AG04449 (cell line): ENCODE measurements around the gene ULBP2.

ENCODE experiments used
- CTCF ChIA-PET: fragments of 350-600 bp; formaldehyde crosslinking; extraction: SDS; loops from one replicate; lab custom pipeline; 2021; ENCODE audit warnings: antibody characterized with exemption; lab: Yijun Ruan, JAX
- POLR2A ChIA-PET: fragments of 400-600, 350-600 bp; formaldehyde crosslinking; extraction: SDS; loops from one replicate; lab custom pipeline; 2020; ENCODE audit warnings: antibody characterized with exemption, inconsistent platforms; lab: Yijun Ruan, JAX
- DNase-seq: peaks from one replicate; pipeline ENCODE4 v3.0.0-alpha.2; 2010; ENCODE audit warnings: low read depth, low spot score
- H3K4me3 ChIP-seq: 2 replicates; pipeline ENCODE4 v1.5.1; 2011; ENCODE audit warnings: low read depth, mild to moderate bottlenecking, control low read depth, low read length
- TF ChIP-seq, protein P1 (sequence below): IDR thresholded peaks from one replicate; pipeline ENCODE4 v1.5.1; 2011; ENCODE audit warnings: mild to moderate bottlenecking, moderate library complexity, low read length, control low read depth, inconsistent platforms; ENCODE audit not compliant: insufficient read depth; ENCODE audit errors: missing control alignments

The ULBP2 gene

DNA sequence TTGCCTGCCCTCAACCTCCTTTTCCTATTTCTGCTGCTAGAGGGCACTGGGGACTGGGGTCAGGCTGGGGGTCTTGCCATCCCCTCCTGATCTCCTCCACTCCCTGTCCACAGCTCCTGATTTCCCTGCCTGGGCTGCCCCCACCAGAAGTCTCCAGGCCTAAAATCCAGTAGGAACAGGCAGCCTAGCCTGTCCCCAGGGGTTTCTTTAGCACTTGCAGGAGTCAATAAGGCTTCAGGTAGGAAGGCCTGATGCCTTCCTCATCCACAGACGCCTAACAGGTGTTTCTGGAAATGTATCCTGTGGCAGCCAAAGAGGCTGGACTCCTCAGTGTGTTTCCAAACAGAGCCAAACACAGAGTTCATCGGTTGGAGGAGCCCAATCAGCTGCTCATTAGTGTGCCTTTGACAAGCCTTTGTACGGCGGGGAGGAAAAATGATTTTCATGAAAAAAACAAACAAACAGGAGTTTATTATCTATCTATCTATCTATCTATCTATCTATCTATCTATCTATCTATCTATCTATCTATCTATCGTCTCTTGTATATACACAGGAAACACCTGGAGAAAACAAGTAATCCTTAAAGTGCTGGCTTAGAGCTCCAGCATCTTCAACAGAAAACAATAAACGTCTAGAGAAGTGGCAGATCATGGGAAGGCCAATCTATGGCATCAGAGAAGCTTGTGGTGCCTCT lies 40.2 kb upstream of the ULBP2 start:
- no peak for DNase-seq
- H3K4me3 ChIP-seq = no peak overlapping the region
- ChIA-PET CTCF (interaction anchor here (0.7 to 2.2 kb wide), 2 partner anchors 67 to 70 kb away, joined by 3 to 8 read pairs; no protein-coding TSS in a partner anchor), POLR2A (no interaction called here)
- TF ChIP-seq, protein P1, sequence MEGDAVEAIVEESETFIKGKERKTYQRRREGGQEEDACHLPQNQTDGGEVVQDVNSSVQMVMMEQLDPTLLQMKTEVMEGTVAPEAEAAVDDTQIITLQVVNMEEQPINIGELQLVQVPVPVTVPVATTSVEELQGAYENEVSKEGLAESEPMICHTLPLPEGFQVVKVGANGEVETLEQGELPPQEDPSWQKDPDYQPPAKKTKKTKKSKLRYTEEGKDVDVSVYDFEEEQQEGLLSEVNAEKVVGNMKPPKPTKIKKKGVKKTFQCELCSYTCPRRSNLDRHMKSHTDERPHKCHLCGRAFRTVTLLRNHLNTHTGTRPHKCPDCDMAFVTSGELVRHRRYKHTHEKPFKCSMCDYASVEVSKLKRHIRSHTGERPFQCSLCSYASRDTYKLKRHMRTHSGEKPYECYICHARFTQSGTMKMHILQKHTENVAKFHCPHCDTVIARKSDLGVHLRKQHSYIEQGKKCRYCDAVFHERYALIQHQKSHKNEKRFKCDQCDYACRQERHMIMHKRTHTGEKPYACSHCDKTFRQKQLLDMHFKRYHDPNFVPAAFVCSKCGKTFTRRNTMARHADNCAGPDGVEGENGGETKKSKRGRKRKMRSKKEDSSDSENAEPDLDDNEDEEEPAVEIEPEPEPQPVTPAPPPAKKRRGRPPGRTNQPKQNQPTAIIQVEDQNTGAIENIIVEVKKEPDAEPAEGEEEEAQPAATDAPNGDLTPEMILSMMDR = no peak

DNA sequence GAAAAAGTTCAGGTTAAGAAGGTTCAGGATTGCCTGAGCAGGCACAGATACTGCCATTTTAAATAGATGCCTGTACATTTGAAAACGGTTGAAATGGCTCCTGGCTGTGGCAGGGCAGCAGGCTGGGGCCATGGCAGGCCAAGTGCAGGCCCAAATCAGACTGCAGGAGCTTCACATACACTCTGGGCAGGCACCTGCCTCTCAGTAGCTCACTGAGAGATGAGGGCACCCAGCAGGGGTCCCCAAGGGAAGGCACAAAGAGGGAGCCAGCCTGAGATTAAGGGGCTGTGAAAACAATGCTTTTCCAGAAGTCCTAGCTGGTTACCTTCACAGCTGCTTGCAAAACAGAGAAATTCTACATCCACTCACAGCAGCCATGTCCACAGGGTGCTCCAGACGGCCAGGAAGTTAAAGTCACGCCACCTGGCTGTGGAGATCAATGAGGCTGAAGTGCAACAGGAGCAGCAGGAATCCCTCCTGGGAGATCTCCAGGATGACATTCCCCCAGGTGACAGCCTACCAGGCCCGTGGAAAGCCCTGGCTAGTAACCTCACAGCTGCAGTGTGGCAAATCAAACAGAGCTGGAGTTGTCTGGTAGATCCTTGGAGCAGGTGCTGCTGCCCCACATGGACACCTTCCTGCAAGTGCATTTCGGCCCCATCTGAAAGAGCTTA lies 37.7 kb upstream of the ULBP2 start:
- no peak overlapping the region for H3K4me3 ChIP-seq
- CTCF ChIA-PET = interaction anchor here (0.7 to 2.6 kb wide), 6 partner anchors 10 to 113 kb away, joined by 3 to 8 read pairs (median 4); no protein-coding TSS in a partner anchor
- POLR2A ChIA-PET = no interaction called here
- TF ChIP-seq, protein P1 = no peak
- DNase-seq = no peak

DNA sequence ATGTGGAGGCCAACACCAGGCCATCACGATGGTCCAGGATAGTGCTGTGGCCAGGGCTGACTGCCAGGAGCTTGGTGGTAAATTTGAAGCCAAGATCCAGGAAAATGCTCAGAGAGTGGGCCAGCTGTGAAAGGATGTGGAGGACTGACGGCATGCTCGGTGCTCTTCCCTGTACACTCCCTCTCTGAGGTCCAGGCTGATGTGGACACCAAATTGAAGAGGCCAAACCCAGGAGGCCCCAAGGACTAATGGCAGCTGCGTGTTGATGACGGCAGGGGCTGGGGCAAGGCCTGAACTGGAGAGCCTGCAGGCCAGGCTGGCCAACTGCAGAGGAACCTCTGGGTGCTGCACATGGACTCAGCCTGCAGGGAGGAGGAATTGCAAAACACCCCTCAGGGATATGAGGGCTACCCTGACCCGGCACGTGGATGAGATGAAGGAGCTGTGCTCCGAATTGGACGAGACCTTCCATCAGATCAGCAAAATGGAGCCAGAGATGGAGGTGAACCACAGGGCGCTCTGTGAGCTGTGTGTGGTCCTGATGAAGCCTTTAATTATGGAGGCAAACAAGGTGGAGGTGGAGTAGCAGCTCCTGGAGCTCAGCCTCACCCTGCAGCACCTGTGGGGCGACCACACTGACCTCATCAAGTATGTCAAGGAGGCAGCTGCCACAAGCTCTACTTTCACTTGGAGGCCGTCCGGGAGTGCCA lies 37.0 kb upstream of the ULBP2 start:
- no peak overlapping the region for H3K4me3 ChIP-seq
- ChIA-PET CTCF (interaction anchor here (0.7 to 2.6 kb wide), 10 partner anchors 8 to 112 kb away, joined by 3 to 8 read pairs (median 4); no protein-coding TSS in a partner anchor), POLR2A (no interaction called here)
- no peak for DNase-seq
- TF ChIP-seq, protein P1 = no peak

DNA sequence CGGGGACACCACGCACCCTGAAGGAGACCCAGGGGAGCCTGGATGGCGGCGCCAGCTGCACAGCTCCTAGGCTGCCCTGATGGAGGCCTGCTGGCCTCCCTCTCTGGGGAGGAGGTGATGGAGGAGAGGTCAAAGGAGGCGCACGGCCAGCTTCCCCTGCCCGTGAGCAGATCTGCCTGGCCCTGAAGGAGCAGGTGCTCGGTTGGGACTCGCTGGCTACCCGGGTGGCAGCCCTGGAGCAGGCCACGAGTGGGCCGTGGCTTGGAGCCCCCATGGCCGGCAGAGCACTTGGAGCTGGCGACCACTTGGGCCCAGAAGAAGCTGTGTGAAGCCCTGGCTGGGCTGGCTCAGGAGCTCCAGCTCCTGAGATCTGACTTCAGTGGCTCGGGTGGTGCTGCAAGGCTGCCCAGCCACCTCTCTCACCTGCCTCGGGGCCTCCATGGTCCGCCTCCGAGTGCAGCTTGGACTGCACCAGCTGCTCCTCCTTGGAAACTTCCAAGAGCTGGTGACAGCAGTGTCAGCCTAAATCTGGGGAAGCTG lies 36.4 kb upstream of the ULBP2 start:
- ChIA-PET POLR2A (no interaction called here), CTCF (interaction anchor here (0.9 to 2.6 kb wide), 9 partner anchors 9 to 111 kb away, joined by 3 to 8 read pairs (median 4); no protein-coding TSS in a partner anchor)
- TF ChIP-seq, protein P1 = no peak
- H3K4me3 ChIP-seq = no peak overlapping the region
- DNase-seq = no peak

DNA sequence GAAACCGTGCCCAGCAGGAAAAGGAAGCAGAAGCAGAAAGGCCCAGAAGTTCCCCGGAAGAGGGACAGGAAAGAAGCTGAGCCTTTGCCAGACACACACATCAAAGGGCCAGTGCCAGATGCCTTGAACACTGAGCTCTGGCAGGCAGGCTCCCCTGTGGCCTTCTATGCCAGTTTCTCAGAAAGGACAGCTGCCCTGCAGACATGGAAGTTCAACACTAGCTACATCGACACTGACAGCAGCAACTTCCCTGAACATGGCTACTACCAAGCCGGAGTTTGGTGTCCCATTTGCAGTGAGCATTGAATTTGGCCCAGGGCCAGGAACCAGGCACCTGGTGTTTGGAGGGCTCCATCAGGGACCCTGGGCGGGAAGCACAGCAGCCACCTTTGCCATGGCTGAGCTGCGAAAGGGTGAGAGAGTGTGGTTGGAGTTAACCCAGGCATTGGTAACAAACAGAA lies 35.9 kb upstream of the ULBP2 start:
- CTCF ChIA-PET = interaction anchor here (0.9 to 2.1 kb wide), 7 partner anchors 9 to 111 kb away, joined by 3 to 7 read pairs (median 4); no protein-coding TSS in a partner anchor
- TF ChIP-seq, protein P1 = no peak
- H3K4me3 ChIP-seq = no peak overlapping the region
- POLR2A ChIA-PET = no interaction called here
- DNase-seq = no peak
